ENCODE results near the gene CA7.

Gene CA7

GRCh38 chr16:66844342-66845079 lies at the start of gene CA7:
Gene CA7 (plus strand): TSS chr16:66844414. CDS start chr16:66844488, 74 bp downstream.
- no peak for DNase-seq

DNA sequence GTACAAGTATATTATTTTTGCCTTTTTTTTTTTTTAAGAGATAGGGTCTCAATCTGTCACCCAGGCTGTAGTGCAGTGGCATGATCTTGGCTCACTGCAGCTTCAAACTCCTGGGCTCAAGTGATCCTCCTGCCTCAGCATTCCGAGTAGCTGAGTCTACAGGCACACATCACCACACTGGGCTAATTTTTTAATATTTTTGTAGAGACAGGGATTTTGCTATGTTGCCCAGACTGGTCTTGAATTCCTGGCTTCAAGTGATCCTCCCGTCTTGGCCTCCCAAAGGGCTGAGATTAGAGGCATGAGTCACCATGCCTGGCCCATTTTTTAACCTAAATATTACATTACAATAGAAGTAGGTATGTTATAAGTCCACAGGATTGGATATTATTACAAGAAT lies 46.1 kb upstream of the CA7 start:
- DNase-seq, result no peak

GRCh38 chr16:66800856-66801255 lies 43.4 kb upstream of the CA7 start:
- DNase-seq, result no peak

DNA sequence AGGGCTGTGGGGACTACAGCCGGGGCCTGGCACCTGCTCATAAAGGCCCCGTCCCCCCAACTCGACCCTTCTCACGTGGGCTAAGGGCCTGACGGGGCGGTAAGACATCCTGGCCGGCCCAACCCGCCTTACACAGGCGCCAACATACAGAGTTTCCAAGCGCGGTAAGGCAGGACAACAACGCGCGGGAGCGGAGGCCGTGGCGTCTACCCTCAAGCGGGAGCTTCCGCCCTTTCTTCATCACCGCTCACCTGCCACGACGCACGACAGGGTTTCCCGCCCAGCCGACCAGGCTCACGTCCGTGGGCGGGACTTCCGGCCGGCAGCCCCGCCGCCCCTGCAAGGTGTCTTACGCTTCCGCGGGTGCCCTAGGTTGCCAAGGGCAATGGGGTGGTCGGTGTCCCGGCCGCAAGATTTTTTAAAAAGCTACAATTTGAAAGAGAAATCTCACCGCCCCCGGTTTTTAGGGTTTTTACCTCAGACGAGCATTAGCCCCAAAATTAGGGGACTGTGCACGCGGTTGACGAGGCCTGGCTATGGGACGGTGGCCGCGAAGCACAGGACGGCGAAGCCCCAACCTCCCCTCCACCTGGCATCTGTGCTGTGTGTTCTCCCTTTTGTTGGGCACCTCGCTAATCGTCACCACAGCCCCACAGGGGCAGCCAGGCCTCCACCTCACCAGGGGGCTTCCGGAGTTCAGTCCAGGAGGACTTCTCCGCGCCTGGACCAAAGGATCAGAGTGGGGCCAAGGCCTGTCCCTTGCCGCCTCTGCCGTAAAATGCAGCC lies 42.7 kb upstream of the CA7 start, which contains the start of gene TERB1:
TERB1 (minus strand) TSS at position 265 of the 786 bp plus-strand sequence. CDS start 4,786 bp downstream, outside the sequence.
- DNase-seq, result no peak

DNA sequence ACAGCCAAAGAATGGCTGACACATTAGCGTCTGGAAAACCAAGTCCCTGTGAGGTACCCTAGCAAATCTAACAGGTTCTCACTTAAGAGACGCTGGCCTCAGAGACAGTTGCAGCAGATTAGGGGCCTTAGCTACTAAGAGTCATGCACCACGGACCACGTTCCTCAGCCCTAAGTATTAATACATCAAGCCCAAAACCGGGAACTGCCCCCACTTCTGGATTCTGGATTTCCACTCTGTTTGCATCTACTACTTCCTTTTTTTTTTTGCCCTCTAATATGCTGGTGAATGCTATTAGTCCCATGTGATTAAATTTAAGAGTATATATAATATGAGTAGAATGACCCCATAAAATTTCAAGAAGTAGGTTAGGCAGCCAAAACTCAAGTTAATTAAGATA lies 42.1 kb upstream of the CA7 start:
- DNase-seq, result no peak

DNA sequence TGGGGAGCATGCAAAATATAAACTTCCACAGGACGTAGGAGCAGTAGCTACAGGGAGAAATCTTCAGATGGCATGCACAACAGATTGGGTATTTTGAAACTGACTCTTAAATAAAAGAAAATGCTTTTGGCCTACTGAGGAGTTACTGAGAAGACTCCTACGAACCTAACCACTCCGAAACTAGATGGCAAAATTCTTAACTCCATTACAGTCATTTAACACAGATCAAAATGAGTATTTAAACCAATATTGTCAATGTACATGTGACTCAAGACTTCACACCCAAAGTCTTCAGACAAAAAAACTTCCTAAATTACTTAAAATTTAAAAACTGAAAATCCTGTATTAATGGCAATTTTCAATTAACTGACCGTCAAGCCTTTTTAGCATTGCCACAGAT lies 34.4 kb upstream of the CA7 start:
- DNase-seq, result no peak

- no peak for DNase-seq
These were observed 33.8 kb upstream of the CA7 start for GRCh38 chr16:66810391-66810790.

DNA sequence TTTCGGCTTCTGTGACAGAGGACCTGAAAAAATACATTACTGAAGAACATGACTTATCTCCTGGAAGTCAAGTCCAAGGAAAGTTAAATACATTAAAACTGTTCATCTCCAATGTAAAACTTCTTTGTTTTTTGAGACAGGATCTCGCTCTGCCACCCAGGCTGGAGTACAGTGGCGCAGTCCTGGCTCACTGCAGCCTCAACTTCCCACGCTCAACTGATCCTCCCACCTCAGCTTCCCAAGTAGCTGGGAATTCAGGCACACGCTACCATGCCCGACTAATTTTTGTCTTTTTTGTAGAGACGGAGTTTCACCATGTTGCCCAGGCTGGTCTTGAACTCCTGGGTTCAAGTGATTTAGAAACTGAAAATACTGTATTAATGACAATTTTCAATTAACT lies 33.2 kb upstream of the CA7 start:
- no peak for DNase-seq

GRCh38 chr16:66814734-66815133 lies 29.5 kb upstream of the CA7 start:
- no peak for DNase-seq

DNA sequence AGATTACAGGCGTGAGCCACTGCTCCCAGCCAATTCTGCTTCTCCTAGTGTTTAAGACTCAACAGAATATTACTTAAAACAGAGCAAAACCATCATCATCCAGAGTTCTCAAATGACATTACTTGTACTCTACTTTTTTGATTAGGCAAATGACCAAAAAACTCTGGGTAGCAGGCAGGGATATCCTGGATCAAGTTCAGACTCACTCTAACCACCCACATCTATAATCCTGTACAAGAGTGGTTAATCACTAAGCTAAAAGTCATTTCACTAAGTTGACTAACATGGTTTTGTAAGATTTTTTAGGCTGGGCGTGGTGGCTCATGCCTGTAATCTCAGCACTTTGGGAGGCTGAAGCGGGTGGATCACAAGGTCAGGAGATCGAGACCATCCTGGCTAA lies 20.2 kb upstream of the CA7 start:
- no peak for DNase-seq

DNA sequence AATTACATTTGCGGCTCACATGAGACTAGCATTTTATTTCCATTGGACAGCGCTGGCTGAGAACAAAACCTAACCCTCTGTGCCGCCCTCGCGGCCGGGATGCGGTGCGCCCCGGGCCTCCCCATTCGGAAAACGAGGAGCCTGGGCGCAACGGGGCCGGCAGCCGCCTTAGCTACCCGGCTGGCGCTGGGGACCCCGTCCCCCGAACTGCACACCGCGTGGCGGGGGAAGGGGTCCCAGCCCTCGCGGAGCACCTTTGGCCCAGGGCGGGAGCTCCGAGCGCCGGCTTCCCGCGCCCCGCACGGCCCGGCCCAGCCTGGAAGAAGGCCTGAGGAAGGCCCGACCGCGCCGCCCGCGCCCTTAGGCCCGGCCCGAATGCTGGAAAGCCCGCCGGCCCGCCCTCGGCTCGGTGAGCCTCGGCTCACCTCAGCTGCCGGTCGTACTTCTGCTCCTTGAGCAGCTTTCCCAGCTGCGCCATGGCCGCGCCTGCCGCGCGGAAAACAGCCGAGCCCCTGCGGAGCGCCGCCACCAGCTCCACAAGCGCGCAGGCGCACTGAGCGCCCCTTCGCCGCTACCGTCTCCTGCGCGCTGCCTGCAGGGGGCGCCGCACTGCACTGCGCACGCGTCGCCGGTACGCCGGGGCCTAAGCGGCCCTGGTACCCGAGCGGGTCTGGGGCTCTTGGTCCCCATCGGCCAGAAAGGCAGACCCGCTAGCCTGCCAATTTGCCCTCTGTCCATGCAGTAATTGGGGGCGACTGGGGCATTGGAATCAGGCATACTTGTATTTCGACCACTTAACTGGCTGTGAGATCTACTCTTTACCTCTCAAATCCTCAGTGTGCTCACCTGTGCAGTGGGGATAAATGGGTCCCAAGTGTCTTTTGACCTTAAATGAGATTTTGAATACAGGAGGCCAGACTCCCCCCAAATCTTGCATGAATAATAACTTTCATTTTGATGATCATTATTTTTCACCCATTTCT lies 13.5 kb upstream of the CA7 start, which contains the start of gene NAE1:
NAE1 (minus strand) TSS at position 555 of the 983 bp plus-strand sequence; CDS start at position 478, 77 bp downstream.
- peak; percentile 83 to 89 for DNase-seq

DNA sequence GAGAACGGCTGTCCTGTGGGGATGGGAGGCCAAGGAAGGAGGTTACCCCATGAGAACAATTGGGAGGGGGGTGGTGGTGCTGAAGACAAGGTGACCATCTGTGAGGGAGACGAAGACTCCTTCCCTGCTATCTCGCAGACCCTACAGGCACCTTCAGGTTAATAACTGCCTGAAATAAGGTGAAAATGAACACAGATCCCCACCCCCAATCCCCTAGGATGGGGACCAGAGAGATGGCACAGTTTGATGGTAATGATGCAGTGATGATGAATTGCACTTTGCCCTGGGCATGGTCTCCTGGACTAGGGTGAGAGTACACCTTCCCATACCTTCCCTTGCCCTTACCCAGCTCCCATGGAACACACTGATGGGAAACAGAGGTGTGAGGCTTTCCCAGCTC lies 12.0 kb upstream of the CA7 start:
- no peak for DNase-seq

GRCh38 chr16:66832661-66833305 lies 11.4 kb upstream of the CA7 start:
- no peak for DNase-seq

- DNase-seq, result no peak
These were observed 9.5 kb upstream of the CA7 start for GRCh38 chr16:66834746-66835145.

DNA sequence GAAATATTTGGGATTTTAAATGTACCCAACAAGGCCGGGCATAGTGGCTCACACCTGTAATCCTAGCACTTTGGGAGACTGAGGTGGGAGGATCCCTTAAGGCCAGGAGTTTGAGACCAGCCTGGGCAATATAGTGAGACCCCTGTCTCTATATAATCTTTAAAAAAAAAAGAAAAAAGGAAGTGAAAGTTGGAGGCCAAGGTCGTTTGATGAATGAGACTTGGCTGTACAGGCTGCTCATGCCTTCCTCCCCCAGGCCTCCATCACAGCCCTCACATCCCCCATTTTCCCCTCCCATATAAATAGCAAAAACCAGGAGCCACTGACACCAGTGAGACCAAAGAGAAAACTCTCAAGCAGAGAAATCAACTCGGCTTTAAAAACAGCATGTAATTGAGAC lies 3.3 kb upstream of the CA7 start:
- DNase-seq, result no peak

DNA sequence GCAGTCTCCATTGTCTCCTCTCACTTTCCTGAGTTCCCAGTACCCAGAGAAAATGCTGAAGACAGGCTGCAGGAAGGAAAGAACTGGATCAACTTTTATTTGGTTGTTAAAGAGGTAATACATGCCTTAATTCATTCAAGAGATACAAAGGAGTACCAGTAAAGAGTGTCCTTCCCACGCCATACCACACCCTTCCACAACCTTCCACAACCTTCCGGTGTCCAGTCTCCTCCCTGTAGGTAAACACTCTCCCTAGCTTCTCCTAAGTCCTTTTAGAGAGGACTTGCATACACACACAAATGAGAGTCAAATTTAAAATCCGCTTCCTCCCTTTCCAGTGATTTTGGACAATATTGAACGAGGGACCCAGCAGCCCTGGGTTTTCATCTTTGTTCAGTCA lies 2.8 kb upstream of the CA7 start:
- DNase-seq, result no peak

DNA sequence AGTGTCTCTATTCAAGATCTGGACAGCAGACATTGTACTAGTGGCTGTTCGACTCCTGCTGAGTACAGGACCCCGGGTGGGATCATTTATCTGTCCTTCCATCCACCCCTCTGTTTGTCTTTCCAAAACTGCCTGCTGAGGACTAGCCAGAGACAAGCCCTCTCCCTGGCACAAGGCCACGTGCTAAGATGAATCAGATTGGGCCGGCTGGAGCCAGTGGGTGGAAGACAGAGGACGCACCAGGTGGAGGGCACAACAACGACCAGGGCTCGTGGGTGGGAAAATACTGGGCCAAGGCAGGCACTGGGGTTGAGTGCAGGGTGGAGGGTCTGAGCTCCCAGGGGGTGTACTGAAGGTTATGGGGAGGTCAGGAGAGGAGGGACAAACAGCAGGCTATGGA lies 1.4 kb upstream of the CA7 start:
- DNase-seq, result no peak

GRCh38 chr16:66843191-66843590 lies 1.0 kb upstream of the CA7 start:
- DNase-seq, result no peak

- DNase-seq, result no peak
These were observed 239 bp upstream of the CA7 start for GRCh38 chr16:66844009-66844341.

DNA sequence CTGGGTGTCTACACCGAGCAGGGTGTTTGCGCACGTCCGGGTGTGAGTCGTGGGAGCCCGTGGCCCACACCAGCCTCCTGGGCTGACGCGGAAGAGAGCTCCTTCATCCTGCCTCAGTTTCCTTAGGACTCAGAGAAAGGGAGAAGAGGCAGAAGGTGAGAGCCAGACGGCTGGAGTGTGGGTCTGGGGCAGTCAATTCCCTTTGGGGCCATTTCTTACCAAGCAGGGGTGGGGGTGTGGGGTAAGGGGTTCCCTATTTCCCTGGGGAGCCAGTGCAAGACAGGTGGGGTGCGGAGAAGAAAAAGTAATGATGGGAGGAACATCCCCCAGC lies 831 bp downstream of the CA7 start:
- DNase-seq, result no peak

GRCh38 chr16:66845791-66846221 lies 1.6 kb downstream of the CA7 start:
- no peak for DNase-seq

GRCh38 chr16:66846266-66846665 lies 2.1 kb downstream of the CA7 start:
- DNase-seq, result no peak

GRCh38 chr16:66846831-66847230 lies 2.6 kb downstream of the CA7 start:
- DNase-seq, result no peak
